ENCODE data around the gene MNT.

MNT gene

GRCh38 chr17:2363851-2364762, 36.8 kb downstream of the MNT start:
- Histone ChIP-seq H3K36me3 (ENCODE audit: control insufficient read depth, insufficient read depth, low read length) (peaks cover 43% of the 10 kb centered on the region), H3K27ac (ENCODE audit: insufficient read depth, low read length, poor library complexity, severe bottlenecking) (no peak overlapping the region), H3K27me3 (replicated peaks; ENCODE audit: control insufficient read depth, insufficient read depth, low read length, poor library complexity, severe bottlenecking) (no peaks in the 10 kb centered on the region), H3K4me3 (ENCODE audit: insufficient read depth, low read depth, low read length, poor library complexity, severe bottlenecking) (no peak overlapping the region), H3K9me3 (ENCODE audit: control insufficient read depth, low read length) (no peaks in the 10 kb centered on the region), H3K4me1 (ENCODE audit: control insufficient read depth, insufficient read depth, low read length, poor library complexity, severe bottlenecking) (no peaks in the 10 kb centered on the region)
- no peak for DNase-seq

GRCh38 chr17:2363318-2363717, 37.5 kb downstream of the MNT start:
- Histone ChIP-seq H3K4me3 (ENCODE audit: insufficient read depth, low read depth, low read length, poor library complexity, severe bottlenecking) (no peak overlapping the region), H3K27ac (ENCODE audit: insufficient read depth, low read length, poor library complexity, severe bottlenecking) (no peak overlapping the region), H3K27me3 (replicated peaks; ENCODE audit: control insufficient read depth, insufficient read depth, low read length, poor library complexity, severe bottlenecking) (no peaks in the 10 kb centered on the region), H3K9me3 (ENCODE audit: control insufficient read depth, low read length) (no peaks in the 10 kb centered on the region), H3K36me3 (ENCODE audit: control insufficient read depth, insufficient read depth, low read length) (peaks cover 43% of the 10 kb centered on the region), H3K4me1 (ENCODE audit: control insufficient read depth, insufficient read depth, low read length, poor library complexity, severe bottlenecking) (no peaks in the 10 kb centered on the region)
- no peak for DNase-seq

- no peaks in the 10 kb centered on the region for H3K27me3 ChIP-seq (replicated peaks; ENCODE audit: control insufficient read depth, insufficient read depth, low read length, poor library complexity, severe bottlenecking)
- H3K4me1 ChIP-seq (ENCODE audit: control insufficient read depth, insufficient read depth, low read length, poor library complexity, severe bottlenecking), result no peaks in the 10 kb centered on the region
- no peak overlapping the region for H3K4me3 ChIP-seq (ENCODE audit: insufficient read depth, low read depth, low read length, poor library complexity, severe bottlenecking)
- no peak for DNase-seq
- H3K27ac ChIP-seq (ENCODE audit: insufficient read depth, low read length, poor library complexity, severe bottlenecking), result no peak overlapping the region
- peaks cover 43% of the 10 kb centered on the region for H3K36me3 ChIP-seq (ENCODE audit: control insufficient read depth, insufficient read depth, low read length)
- no peaks in the 10 kb centered on the region for H3K9me3 ChIP-seq (ENCODE audit: control insufficient read depth, low read length)
These were observed 38.0 kb downstream of the MNT start for GRCh38 chr17:2362881-2363280.

- H3K4me1 ChIP-seq (ENCODE audit: control insufficient read depth, insufficient read depth, low read length, poor library complexity, severe bottlenecking), result no peaks in the 10 kb centered on the region
- peaks cover 43% of the 10 kb centered on the region for H3K36me3 ChIP-seq (ENCODE audit: control insufficient read depth, insufficient read depth, low read length)
- H3K9me3 ChIP-seq (ENCODE audit: control insufficient read depth, low read length), result no peaks in the 10 kb centered on the region
These were observed 38.4 kb downstream of the MNT start for GRCh38 chr17:2362416-2362815.

GRCh38 chr17:2362016-2362415, 38.8 kb downstream of the MNT start:
- peaks cover 42% of the 10 kb centered on the region for H3K36me3 ChIP-seq (ENCODE audit: control insufficient read depth, insufficient read depth, low read length)
- no peak overlapping the region for H3K27ac ChIP-seq (ENCODE audit: insufficient read depth, low read length, poor library complexity, severe bottlenecking)
- no peaks in the 10 kb centered on the region for H3K9me3 ChIP-seq (ENCODE audit: control insufficient read depth, low read length)
- no peak overlapping the region for H3K4me3 ChIP-seq (ENCODE audit: insufficient read depth, low read depth, low read length, poor library complexity, severe bottlenecking)
- H3K27me3 ChIP-seq (replicated peaks; ENCODE audit: control insufficient read depth, insufficient read depth, low read length, poor library complexity, severe bottlenecking), result no peaks in the 10 kb centered on the region
- DNase-seq, result no peak
- no peaks in the 10 kb centered on the region for H3K4me1 ChIP-seq (ENCODE audit: control insufficient read depth, insufficient read depth, low read length, poor library complexity, severe bottlenecking)

More at GRCh38 chr17:2362416-2362815, 38.4 kb downstream of the MNT start:
- H3K27me3 ChIP-seq (replicated peaks; ENCODE audit: control insufficient read depth, insufficient read depth, low read length, poor library complexity, severe bottlenecking), result no peaks in the 10 kb centered on the region
- H3K27ac ChIP-seq (ENCODE audit: insufficient read depth, low read length, poor library complexity, severe bottlenecking), result no peak overlapping the region
- no peak for DNase-seq
- no peak overlapping the region for H3K4me3 ChIP-seq (ENCODE audit: insufficient read depth, low read depth, low read length, poor library complexity, severe bottlenecking)

GRCh38 chr17:2361010-2361760, 39.7 kb downstream of the MNT start:
- H3K9me3 ChIP-seq (ENCODE audit: control insufficient read depth, low read length), result no peaks in the 10 kb centered on the region
- peaks cover 34% of the 10 kb centered on the region for H3K36me3 ChIP-seq (ENCODE audit: control insufficient read depth, insufficient read depth, low read length)
- H3K4me1 ChIP-seq (ENCODE audit: control insufficient read depth, insufficient read depth, low read length, poor library complexity, severe bottlenecking), result no peaks in the 10 kb centered on the region
- no peak overlapping the region for H3K27ac ChIP-seq (ENCODE audit: insufficient read depth, low read length, poor library complexity, severe bottlenecking)
- no peak overlapping the region for H3K4me3 ChIP-seq (ENCODE audit: insufficient read depth, low read depth, low read length, poor library complexity, severe bottlenecking)
- no peak for DNase-seq
- no peaks in the 10 kb centered on the region for H3K27me3 ChIP-seq (replicated peaks; ENCODE audit: control insufficient read depth, insufficient read depth, low read length, poor library complexity, severe bottlenecking)

GRCh38 chr17:2357931-2358434, 42.9 kb downstream of the MNT start:
- DNase-seq, result no peak
- Histone ChIP-seq H3K9me3 (ENCODE audit: control insufficient read depth, low read length) (no peaks in the 10 kb centered on the region), H3K27ac (ENCODE audit: insufficient read depth, low read length, poor library complexity, severe bottlenecking) (no peak overlapping the region), H3K27me3 (replicated peaks; ENCODE audit: control insufficient read depth, insufficient read depth, low read length, poor library complexity, severe bottlenecking) (no peaks in the 10 kb centered on the region), H3K4me1 (ENCODE audit: control insufficient read depth, insufficient read depth, low read length, poor library complexity, severe bottlenecking) (peaks cover 13% of the 10 kb centered on the region), H3K36me3 (ENCODE audit: control insufficient read depth, insufficient read depth, low read length) (peaks cover 9% of the 10 kb centered on the region), H3K4me3 (ENCODE audit: insufficient read depth, low read depth, low read length, poor library complexity, severe bottlenecking) (no peak overlapping the region)

- no peak for DNase-seq
- no peaks in the 10 kb centered on the region for H3K9me3 ChIP-seq (ENCODE audit: control insufficient read depth, low read length)
These were observed 43.6 kb downstream of the MNT start for GRCh38 chr17:2357237-2357636.

GRCh38 chr17:2354311-2354710, 46.5 kb downstream of the MNT start:
- no peaks in the 10 kb centered on the region for H3K9me3 ChIP-seq (ENCODE audit: control insufficient read depth, low read length)
- H3K4me3 ChIP-seq (ENCODE audit: insufficient read depth, low read depth, low read length, poor library complexity, severe bottlenecking), result no peak overlapping the region
- peaks cover 15% of the 10 kb centered on the region for H3K4me1 ChIP-seq (ENCODE audit: control insufficient read depth, insufficient read depth, low read length, poor library complexity, severe bottlenecking)
- no peaks in the 10 kb centered on the region for H3K27me3 ChIP-seq (replicated peaks; ENCODE audit: control insufficient read depth, insufficient read depth, low read length, poor library complexity, severe bottlenecking)
- no peaks in the 10 kb centered on the region for H3K36me3 ChIP-seq (ENCODE audit: control insufficient read depth, insufficient read depth, low read length)
- DNase-seq, result no peak
- no peak overlapping the region for H3K27ac ChIP-seq (ENCODE audit: insufficient read depth, low read length, poor library complexity, severe bottlenecking)

More at GRCh38 chr17:2357237-2357636, 43.6 kb downstream of the MNT start:
- Histone ChIP-seq H3K36me3 (ENCODE audit: control insufficient read depth, insufficient read depth, low read length) (peaks cover 3% of the 10 kb centered on the region), H3K27me3 (replicated peaks; ENCODE audit: control insufficient read depth, insufficient read depth, low read length, poor library complexity, severe bottlenecking) (no peaks in the 10 kb centered on the region), H3K4me1 (ENCODE audit: control insufficient read depth, insufficient read depth, low read length, poor library complexity, severe bottlenecking) (peaks cover 15% of the 10 kb centered on the region), H3K27ac (ENCODE audit: insufficient read depth, low read length, poor library complexity, severe bottlenecking) (no peak overlapping the region), H3K4me3 (ENCODE audit: insufficient read depth, low read depth, low read length, poor library complexity, severe bottlenecking) (no peak overlapping the region)

GRCh38 chr17:2351269-2351668, 49.6 kb downstream of the MNT start:
- DNase-seq, result no peak
- Histone ChIP-seq H3K27me3 (replicated peaks; ENCODE audit: control insufficient read depth, insufficient read depth, low read length, poor library complexity, severe bottlenecking) (no peaks in the 10 kb centered on the region), H3K4me1 (ENCODE audit: control insufficient read depth, insufficient read depth, low read length, poor library complexity, severe bottlenecking) (peaks cover 15% of the 10 kb centered on the region), H3K27ac (ENCODE audit: insufficient read depth, low read length, poor library complexity, severe bottlenecking) (no peak overlapping the region), H3K9me3 (ENCODE audit: control insufficient read depth, low read length) (no peaks in the 10 kb centered on the region), H3K36me3 (ENCODE audit: control insufficient read depth, insufficient read depth, low read length) (peaks cover 2% of the 10 kb centered on the region), H3K4me3 (ENCODE audit: insufficient read depth, low read depth, low read length, poor library complexity, severe bottlenecking) (no peak overlapping the region)
